GM18526 (cell line): Measurements from ENCODE around the gene TFCP2L1.

Experiments used
- POLR2A ChIP-seq: IDR thresholded peaks from 3 replicates; pipeline ENCODE4 v1.6.1; 2011; ENCODE audit not compliant: insufficient read length; ENCODE audit errors: extremely low read depth

Gene TFCP2L1

GRCh38 chr2:121282800-121283385 lies 2.1 kb downstream of the TFCP2L1 start:
- TF ChIP-seq POLR2A = no peak

- TF ChIP-seq POLR2A = no peak
Observed at GRCh38 chr2:121281694-121282093, 3.3 kb downstream of the TFCP2L1 start.

DNA sequence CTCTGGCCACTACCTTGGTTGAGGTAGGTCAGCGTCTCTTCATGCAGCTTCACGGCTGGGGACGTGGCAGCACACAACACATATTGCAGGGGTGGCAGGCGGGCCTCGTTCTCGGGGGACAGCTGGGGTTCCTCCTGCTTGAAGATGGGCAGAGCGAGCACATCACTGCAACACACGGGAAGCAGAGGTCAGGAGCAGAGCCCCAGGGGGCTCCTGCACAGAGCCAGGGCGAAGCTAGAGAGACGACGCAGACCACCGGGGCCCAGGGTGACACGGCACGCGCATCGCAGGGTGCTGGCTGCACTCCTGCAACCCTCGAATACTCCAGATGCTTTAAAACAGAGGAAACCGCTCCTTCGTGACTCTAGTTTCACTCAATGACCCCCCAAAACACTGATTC lies 3.9 kb downstream of the TFCP2L1 start:
- no peak for TF ChIP-seq POLR2A

- no peak for TF ChIP-seq POLR2A
Observed at GRCh38 chr2:121279476-121280220, 5.4 kb downstream of the TFCP2L1 start.

GRCh38 chr2:121276341-121276740 lies 8.7 kb downstream of the TFCP2L1 start:
- TF ChIP-seq POLR2A = no peak

DNA sequence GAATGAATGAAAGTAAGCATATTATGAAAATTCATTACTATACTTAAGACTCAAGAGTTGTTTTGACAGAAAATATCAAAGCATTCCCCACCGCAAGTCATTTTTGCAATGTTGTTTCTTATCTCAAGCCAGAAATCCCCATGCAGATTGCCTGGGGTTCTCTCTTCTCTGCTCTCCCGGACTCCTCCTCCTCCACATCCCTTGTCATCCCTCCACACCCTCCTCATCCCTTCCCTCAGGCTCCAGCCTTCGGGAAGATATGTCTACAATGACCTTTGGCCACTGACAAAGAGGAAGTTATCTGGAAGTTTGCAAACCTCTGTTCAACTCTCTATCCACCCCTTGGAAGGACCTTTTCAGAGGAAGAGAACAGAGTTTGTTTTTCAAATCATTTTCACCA lies 11.9 kb downstream of the TFCP2L1 start:
- TF ChIP-seq POLR2A = no peak

DNA sequence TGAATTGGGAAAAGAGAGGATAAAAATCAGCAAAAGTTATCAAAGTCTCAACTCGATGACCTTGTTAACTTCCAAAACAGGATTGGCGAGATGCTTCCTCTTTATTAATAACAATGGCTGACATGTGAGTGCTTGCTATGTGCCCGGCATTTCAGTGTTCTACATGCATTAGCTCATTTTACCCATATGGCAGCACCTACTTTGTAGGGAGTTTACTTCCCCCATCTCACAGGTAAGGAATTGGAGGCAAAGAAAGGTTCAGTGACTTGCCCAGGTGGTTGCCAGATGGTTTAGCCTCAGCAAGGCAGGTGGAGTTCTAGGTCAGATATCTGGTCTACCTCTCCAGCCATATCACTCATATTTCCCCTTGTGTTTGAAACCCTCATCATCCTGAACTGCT lies 12.4 kb downstream of the TFCP2L1 start:
- no peak for TF ChIP-seq POLR2A

GRCh38 chr2:121266543-121267106 lies 18.4 kb downstream of the TFCP2L1 start:
- no peak for TF ChIP-seq POLR2A

- TF ChIP-seq POLR2A = no peak
Observed at GRCh38 chr2:121263996-121264715, 20.8 kb downstream of the TFCP2L1 start.

DNA sequence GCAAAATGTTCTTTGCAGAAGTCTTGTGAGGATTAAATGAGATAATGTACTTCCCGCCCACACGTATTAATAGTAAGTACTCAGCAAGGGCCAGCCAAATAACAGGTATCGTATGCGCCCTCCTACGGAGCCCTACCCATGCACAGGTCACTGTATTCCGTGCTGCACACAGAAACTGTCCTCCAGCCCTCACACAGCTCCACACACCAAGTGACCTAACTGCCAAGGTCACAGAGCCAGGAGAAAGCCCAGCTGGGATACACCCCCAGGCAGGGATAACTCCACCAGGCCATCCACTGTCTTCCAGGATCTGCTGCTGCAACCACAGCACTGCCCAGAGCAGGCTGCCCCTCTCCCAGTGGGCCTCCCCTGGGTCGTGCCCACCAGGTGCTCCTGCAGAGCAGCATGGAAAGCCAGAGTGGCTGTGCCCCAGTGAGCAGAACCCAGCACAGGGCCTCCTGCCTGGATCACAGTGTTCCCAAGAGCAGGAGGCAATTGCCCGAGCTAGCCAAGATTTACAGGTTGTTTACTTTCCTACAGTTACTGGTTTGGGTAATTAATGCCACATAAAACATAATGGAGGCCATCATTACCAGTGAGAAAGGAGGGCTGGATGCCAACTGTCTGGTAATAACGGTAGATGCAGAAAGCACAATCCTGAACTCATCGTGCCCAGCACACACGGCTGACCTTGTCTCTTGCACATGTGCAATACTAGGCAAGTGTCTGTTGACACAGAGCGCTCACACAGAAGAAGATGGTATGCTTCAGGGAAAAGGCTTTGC lies 24.4 kb downstream of the TFCP2L1 start:
- no peak for TF ChIP-seq POLR2A

DNA sequence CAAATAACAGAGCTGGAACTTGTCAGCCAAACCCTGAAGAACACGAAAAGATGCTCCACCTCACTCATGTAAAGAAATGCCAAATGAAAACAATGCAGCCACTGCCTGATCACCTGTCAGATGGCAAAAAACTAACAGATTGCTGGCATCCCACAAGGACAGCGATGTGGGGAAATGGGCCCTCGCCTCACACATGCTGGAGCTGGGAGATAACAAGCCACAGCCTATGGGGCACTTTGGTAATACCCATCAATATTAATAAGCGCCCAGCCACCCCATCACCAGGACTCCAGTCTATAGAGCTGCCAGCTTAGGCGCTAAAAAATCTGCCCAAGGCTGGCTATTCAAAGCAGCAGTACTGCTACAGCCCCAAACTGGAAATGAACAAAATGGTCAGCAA lies 27.0 kb downstream of the TFCP2L1 start:
- TF ChIP-seq POLR2A = no peak

GRCh38 chr2:121257480-121257840 lies 27.5 kb downstream of the TFCP2L1 start:
- TF ChIP-seq POLR2A = no peak

DNA sequence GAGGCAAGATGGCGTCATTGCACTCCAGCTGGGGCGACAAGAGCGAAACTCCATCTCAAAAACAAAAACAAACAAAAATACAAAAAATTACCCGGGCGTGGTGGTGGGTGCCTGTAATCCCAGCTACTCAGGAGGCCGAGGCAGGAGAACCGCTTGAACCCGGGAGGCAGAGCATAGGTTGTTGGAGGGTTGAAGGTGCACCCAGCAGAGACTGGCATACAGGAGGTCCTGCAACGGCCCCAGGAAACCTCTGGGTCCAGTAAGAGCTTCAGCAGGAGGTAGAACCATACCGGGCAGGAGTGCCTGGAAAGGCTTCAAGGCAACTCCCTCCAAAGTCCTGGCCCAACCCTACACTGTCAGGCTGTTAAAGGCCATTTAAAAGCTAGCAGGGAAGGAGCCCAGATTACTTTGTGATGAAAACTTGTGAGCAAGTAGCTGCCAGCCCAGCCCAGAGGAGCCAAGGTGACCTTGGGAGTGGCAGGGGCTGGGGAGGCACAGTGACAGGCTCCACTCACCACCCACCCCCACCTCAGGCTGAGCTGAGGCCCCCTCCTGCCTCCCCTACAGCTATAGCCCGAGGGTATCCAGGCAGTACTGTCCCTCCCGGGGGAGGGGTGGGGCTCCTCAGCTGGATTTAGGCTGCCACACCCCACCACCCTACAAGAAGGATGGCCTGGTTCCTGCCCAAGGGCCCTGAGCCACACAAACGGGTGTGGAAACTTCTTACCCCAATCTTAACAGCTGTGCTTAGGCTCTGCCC lies 28.1 kb downstream of the TFCP2L1 start:
- TF ChIP-seq POLR2A = no peak

DNA sequence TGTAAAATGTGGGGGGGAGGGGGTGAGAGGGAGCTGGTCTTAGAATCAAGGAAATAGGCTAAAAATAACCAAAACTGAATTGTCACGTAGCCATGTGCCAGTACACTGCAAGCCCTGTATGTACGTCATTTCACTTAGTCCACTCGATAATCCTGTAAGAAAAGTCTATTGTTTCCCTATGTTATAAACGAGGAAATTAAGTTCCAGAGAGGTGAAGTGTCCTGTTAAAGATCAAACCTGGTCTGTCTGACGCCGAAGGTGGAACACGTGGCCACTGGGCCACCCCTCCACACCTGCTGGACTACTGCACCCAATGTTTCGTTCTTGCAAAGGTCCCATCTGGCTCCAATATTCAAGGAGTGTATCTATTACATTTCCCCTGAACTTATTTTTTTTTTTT lies 29.6 kb downstream of the TFCP2L1 start:
- TF ChIP-seq POLR2A = no peak

GRCh38 chr2:121254748-121255147 lies 30.3 kb downstream of the TFCP2L1 start:
- TF ChIP-seq POLR2A = no peak
